ENCODE results near the gene MAP3K6. TPM values are rescaled to one million over a fixed set of nuclear protein-coding genes. Genes with fewer than 3 reads are reported as not detected.

MAP3K6 gene
- total and polyA plus RNA-seq, 9 donors, result 10.0 to 13.6 (median 12.4) TPM

- H3K4me3 ChIP-seq (ENCODE audit: low read length), result no peak overlapping the region
- peaks cover 28% of the 10 kb centered on the region for H3K36me3 ChIP-seq (ENCODE audit: control insufficient read depth, insufficient read depth, low read length)
- H3K9me3 ChIP-seq (replicated peaks; ENCODE audit: control insufficient read depth, low read depth, low read length), result no peaks in the 10 kb centered on the region
- no peak overlapping the region for H3K27ac ChIP-seq (ENCODE audit: low read length)
- H3K27me3 ChIP-seq (ENCODE audit: control insufficient read depth, insufficient read depth, low read length), result peaks cover 12% of the 10 kb centered on the region
- DNase-seq, result no peak
- H3K4me1 ChIP-seq (ENCODE audit: control insufficient read depth, insufficient read depth, low read length), result peaks cover 35% of the 10 kb centered on the region
- 74% methylated on average over 15 of the region's 26 CpGs for WGBS (ENCODE audit: insufficient coverage)
These were observed 2.7 kb downstream of the MAP3K6 start for GRCh38 chr1:27363766-27364695.

DNA sequence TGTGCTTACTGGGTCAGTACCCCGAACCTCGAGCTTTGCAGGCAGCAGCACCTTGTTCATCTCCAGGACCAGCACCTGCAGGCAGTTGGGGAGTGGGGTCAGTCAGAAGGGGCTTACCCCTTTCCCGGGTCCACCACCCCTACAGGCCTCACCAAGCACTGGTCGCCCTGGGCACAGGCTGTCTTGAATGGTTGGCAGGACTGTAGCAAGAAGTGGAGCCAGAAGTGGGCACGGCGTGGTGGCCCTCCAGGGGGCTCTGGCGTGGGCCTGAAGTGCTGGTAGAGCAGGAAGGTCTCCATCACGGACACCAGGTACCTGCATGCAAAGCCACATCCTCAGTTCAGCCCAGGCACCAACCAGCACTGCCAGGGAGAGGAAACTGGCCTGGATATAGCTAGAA is 5.2 kb downstream of the MAP3K6 start:
- peaks cover 21% of the 10 kb centered on the region for H3K27me3 ChIP-seq (ENCODE audit: control insufficient read depth, insufficient read depth, low read length)
- peaks cover 37% of the 10 kb centered on the region for H3K4me1 ChIP-seq (ENCODE audit: control insufficient read depth, insufficient read depth, low read length)
- H3K9me3 ChIP-seq (replicated peaks; ENCODE audit: control insufficient read depth, low read depth, low read length), result no peaks in the 10 kb centered on the region
- H3K36me3 ChIP-seq (ENCODE audit: control insufficient read depth, insufficient read depth, low read length), result peaks cover 31% of the 10 kb centered on the region
- 88% methylated on average over 5 of the region's 8 CpGs for whole genome bisulfite sequencing (ENCODE audit: insufficient coverage)
- no peak overlapping the region for H3K27ac ChIP-seq (ENCODE audit: low read length)
- no peak overlapping the region for H3K4me3 ChIP-seq (ENCODE audit: low read length)
- DNase-seq, result no peak

GRCh38 chr1:27361044-27361402 is 5.7 kb downstream of the MAP3K6 start:
- no peak overlapping the region for H3K4me3 ChIP-seq (ENCODE audit: low read length)
- peaks cover 33% of the 10 kb centered on the region for H3K36me3 ChIP-seq (ENCODE audit: control insufficient read depth, insufficient read depth, low read length)

GRCh38 chr1:27360159-27361043 is 6.4 kb downstream of the MAP3K6 start:
- Histone ChIP-seq H3K4me3 (ENCODE audit: low read length) (peak overlapping the region; percentile 13), H3K27ac (ENCODE audit: low read length) (no peak overlapping the region), H3K9me3 (replicated peaks; ENCODE audit: control insufficient read depth, low read depth, low read length) (no peaks in the 10 kb centered on the region), H3K4me1 (ENCODE audit: control insufficient read depth, insufficient read depth, low read length) (peaks cover 33% of the 10 kb centered on the region), H3K27me3 (ENCODE audit: control insufficient read depth, insufficient read depth, low read length) (peaks cover 21% of the 10 kb centered on the region), H3K36me3 (ENCODE audit: control insufficient read depth, insufficient read depth, low read length) (peaks cover 39% of the 10 kb centered on the region)
- 14% methylated on average over 41 of the region's 71 CpGs for WGBS (ENCODE audit: insufficient coverage)
- DNase-seq, result no peak

More at GRCh38 chr1:27361044-27361402, 5.7 kb downstream of the MAP3K6 start:
- H3K27me3 ChIP-seq (ENCODE audit: control insufficient read depth, insufficient read depth, low read length), result peaks cover 21% of the 10 kb centered on the region
- WGBS (ENCODE audit: insufficient coverage), result 73% methylated on average over 14 of the region's 21 CpGs
- H3K27ac ChIP-seq (ENCODE audit: low read length), result no peak overlapping the region
- no peak for DNase-seq
- H3K4me1 ChIP-seq (ENCODE audit: control insufficient read depth, insufficient read depth, low read length), result peaks cover 36% of the 10 kb centered on the region
- H3K9me3 ChIP-seq (replicated peaks; ENCODE audit: control insufficient read depth, low read depth, low read length), result no peaks in the 10 kb centered on the region

DNA sequence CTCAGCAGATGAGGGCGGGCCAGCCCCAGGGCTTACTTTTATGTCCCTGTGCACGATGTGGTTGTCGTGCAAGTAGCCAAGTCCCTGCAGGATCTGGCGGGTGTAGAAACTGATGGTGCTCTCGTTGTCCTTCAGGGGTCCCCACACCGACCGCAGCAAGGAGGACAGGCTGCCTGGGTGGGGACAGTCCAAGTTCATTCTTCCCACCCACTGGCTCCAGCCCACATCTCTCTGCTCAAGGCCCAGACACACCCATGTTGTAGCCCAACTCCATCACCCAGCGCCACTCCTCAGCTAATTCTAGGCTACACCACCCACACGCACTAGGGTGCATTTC is 7.0 kb downstream of the MAP3K6 start:
- peaks cover 27% of the 10 kb centered on the region for H3K4me1 ChIP-seq (ENCODE audit: control insufficient read depth, insufficient read depth, low read length)
- 61% methylated on average over 6 of the region's 9 CpGs for WGBS (ENCODE audit: insufficient coverage)
- H3K9me3 ChIP-seq (replicated peaks; ENCODE audit: control insufficient read depth, low read depth, low read length), result no peaks in the 10 kb centered on the region
- no peak for DNase-seq
- peaks cover 21% of the 10 kb centered on the region for H3K27me3 ChIP-seq (ENCODE audit: control insufficient read depth, insufficient read depth, low read length)
- peaks cover 42% of the 10 kb centered on the region for H3K36me3 ChIP-seq (ENCODE audit: control insufficient read depth, insufficient read depth, low read length)
- no peak overlapping the region for H3K4me3 ChIP-seq (ENCODE audit: low read length)
- no peak overlapping the region for H3K27ac ChIP-seq (ENCODE audit: low read length)

DNA sequence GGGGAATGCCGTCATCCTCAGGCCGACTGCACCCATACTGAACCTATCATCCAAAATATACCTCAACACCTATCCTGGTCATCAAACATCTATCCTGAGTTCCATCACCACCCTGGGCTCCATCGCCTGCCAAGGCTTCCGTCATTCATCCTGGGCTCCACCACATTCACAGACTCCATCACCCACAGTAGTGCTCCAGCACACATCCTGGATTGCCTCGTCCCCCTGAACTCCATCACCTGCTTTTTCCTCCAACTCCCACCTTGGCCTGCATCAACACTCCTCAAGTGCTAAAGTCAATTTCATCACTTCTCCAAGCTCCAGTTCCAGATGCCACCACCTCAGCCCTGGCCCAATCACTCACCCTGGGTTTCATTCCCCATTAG is 7.8 kb downstream of the MAP3K6 start:
- over 99% methylated on average over 5 of the region's 5 CpGs for WGBS (ENCODE audit: insufficient coverage)
- Histone ChIP-seq H3K27me3 (ENCODE audit: control insufficient read depth, insufficient read depth, low read length) (peaks cover 21% of the 10 kb centered on the region), H3K4me3 (ENCODE audit: low read length) (no peak overlapping the region), H3K36me3 (ENCODE audit: control insufficient read depth, insufficient read depth, low read length) (peaks cover 36% of the 10 kb centered on the region), H3K4me1 (ENCODE audit: control insufficient read depth, insufficient read depth, low read length) (peaks cover 22% of the 10 kb centered on the region), H3K9me3 (replicated peaks; ENCODE audit: control insufficient read depth, low read depth, low read length) (no peaks in the 10 kb centered on the region), H3K27ac (ENCODE audit: low read length) (no peak overlapping the region)
- DNase-seq, result no peak

DNA sequence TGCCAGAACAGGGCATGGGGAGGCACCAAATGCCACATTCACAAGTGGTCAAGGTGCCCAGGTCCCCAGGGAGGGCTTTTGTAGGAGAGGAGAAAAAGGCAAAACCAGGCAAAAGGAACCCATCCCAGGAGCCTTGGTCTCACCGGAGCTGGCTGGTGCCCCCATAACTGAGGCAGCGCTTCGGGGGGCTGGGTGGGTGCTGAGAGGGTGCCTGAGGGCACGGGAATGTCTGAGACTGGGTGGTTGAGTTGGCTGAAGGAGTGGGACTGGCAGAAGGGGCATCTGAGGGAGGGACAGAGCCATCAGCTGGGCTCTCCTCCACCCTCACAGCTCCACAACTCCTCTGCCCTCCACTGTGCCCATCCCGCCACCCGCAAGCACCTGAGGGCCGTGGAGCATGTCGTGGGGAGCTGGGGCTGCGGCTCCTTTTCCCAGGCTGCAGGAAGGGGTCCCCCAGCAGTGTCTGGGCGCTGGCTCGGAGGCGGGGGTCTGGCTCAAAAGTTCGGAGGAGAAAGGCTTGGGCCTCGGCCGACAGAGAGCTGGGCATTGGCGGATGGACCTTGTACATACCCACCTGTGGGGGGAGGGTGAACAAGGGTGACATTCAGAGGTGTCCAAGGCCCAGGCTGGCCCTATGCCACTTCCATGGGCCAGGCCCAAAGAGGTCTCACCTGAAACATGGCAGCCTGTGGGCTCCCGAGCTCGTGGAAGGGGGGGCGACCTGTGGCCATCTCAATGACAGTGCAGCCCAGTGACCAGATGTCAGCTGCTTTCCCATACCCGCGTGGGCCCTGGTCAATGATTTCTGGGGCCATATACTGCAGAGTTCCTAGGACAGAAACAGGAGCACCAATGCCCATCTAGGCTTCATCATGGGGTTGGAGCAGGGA is 8.5 kb downstream of the MAP3K6 start:
- H3K36me3 ChIP-seq (ENCODE audit: control insufficient read depth, insufficient read depth, low read length), result peaks cover 30% of the 10 kb centered on the region
- no peak for DNase-seq
- 89% methylated on average over 13 of the region's 21 CpGs for WGBS (ENCODE audit: insufficient coverage)
- H3K27ac ChIP-seq (ENCODE audit: low read length), result no peak overlapping the region
- H3K27me3 ChIP-seq (ENCODE audit: control insufficient read depth, insufficient read depth, low read length), result peaks cover 21% of the 10 kb centered on the region
- H3K4me3 ChIP-seq (ENCODE audit: low read length), result no peak overlapping the region
- no peaks in the 10 kb centered on the region for H3K9me3 ChIP-seq (replicated peaks; ENCODE audit: control insufficient read depth, low read depth, low read length)
- peaks cover 22% of the 10 kb centered on the region for H3K4me1 ChIP-seq (ENCODE audit: control insufficient read depth, insufficient read depth, low read length)

GRCh38 chr1:27357281-27358037 is 9.3 kb downstream of the MAP3K6 start:
- peak; percentile 76 for DNase-seq
- Histone ChIP-seq H3K36me3 (ENCODE audit: control insufficient read depth, insufficient read depth, low read length) (peaks cover 22% of the 10 kb centered on the region), H3K4me3 (ENCODE audit: low read length) (peak overlapping the region; percentile 13), H3K9me3 (replicated peaks; ENCODE audit: control insufficient read depth, low read depth, low read length) (no peaks in the 10 kb centered on the region), H3K27ac (ENCODE audit: low read length) (no peak overlapping the region), H3K4me1 (ENCODE audit: control insufficient read depth, insufficient read depth, low read length) (peaks cover 22% of the 10 kb centered on the region), H3K27me3 (ENCODE audit: control insufficient read depth, insufficient read depth, low read length) (peaks cover 21% of the 10 kb centered on the region)
- WGBS (ENCODE audit: insufficient coverage), result 23% methylated on average over 38 of the region's 40 CpGs

DNA sequence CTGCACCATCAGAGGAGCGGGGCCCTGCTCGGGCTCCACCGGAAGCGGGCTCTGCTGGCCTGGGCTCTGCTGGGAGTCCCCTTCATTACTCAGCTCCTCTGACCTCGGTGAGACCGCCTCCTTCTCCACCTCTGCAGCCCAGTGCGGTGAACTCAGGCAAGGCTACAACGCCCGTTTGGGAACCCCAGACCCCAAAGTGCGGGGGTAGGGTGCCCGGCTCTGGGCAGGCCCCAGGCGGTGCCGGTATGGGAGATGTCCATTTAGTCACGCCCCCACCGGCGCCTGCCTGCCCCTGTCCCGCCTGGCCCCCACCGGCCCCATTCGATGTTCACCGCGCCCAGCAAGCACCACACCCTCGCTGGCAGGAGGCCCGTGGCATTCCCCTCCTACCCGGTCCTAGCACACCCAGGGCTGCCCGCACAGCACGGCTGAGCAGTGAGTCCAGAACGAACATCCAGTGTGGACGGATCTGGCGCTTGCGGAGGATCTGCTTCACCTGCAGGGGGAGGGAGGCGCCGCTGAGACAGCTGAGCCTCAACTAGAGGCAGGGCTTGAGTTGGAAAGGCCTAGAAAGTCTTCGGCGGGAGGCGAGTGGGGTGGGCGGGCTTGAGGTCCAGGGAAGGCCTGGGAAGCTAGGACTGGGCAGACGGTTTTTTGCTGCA is 10.0 kb downstream of the MAP3K6 start:
- Histone ChIP-seq H3K4me3 (ENCODE audit: low read length) (no peak overlapping the region), H3K27ac (ENCODE audit: low read length) (no peak overlapping the region), H3K4me1 (ENCODE audit: control insufficient read depth, insufficient read depth, low read length) (peaks cover 22% of the 10 kb centered on the region), H3K36me3 (ENCODE audit: control insufficient read depth, insufficient read depth, low read length) (peaks cover 19% of the 10 kb centered on the region), H3K9me3 (replicated peaks; ENCODE audit: control insufficient read depth, low read depth, low read length) (no peaks in the 10 kb centered on the region), H3K27me3 (ENCODE audit: control insufficient read depth, insufficient read depth, low read length) (peaks cover 21% of the 10 kb centered on the region)
- 63% methylated on average over 34 of the region's 37 CpGs for WGBS (ENCODE audit: insufficient coverage)
- no peak for DNase-seq

Measured in muscle of leg (tissue), 11 donors.